SW 1271 (cell line): ENCODE results near the gene MFAP3.
"Not testable (repeated sequence)": the region's sequence is repeated elsewhere in the genome, so short reads cannot be mapped to it uniquely, and the experiment has no call there.

ENCODE experiments used
- DNase-seq, 2 experiments: peaks; one replicate each; lab custom pipeline; 2025; lab: John Stamatoyannopoulos, UW

Gene MFAP3

GRCh38 chr5:154053468-154053867 is 14.7 kb downstream of the MFAP3 start:
- DNase-seq, result no peak

GRCh38 chr5:154055201-154055600 is 16.4 kb downstream of the MFAP3 start:
- no peak for DNase-seq

- no peak for DNase-seq
Observed at GRCh38 chr5:154058055-154059038, 19.6 kb downstream of the MFAP3 start.

GRCh38 chr5:154059039-154059430 is 20.3 kb downstream of the MFAP3 start:
- DNase-seq, result no peak

- no peak for DNase-seq
Observed at GRCh38 chr5:154059583-154059982, 20.8 kb downstream of the MFAP3 start.

- DNase-seq, result no peak
Observed at GRCh38 chr5:154060606-154061005, 21.8 kb downstream of the MFAP3 start.

- DNase-seq, result no peak
Observed at GRCh38 chr5:154063372-154063771, 24.6 kb downstream of the MFAP3 start.

GRCh38 chr5:154065971-154066370 is 27.2 kb downstream of the MFAP3 start:
- no peak for DNase-seq

GRCh38 chr5:154069854-154070253 is 31.1 kb downstream of the MFAP3 start:
- not testable (repeated sequence) for DNase-seq

GRCh38 chr5:154071799-154072413 is 33.1 kb downstream of the MFAP3 start:
- no peak for DNase-seq

GRCh38 chr5:154072414-154073171 is 33.8 kb downstream of the MFAP3 start:
- peak; percentile 31 to 77 for DNase-seq

- no peak for DNase-seq
Observed at GRCh38 chr5:154076240-154076922, 37.6 kb downstream of the MFAP3 start.

GRCh38 chr5:154077696-154078095 is 38.9 kb downstream of the MFAP3 start:
- DNase-seq, result no peak

GRCh38 chr5:154078272-154078671 is 39.5 kb downstream of the MFAP3 start:
- DNase-seq, result no peak

- DNase-seq, result no peak
Observed at GRCh38 chr5:154081246-154081645, 42.5 kb downstream of the MFAP3 start.

GRCh38 chr5:154084062-154084639 is 45.4 kb downstream of the MFAP3 start:
- DNase-seq, result no peak

GRCh38 chr5:154086146-154086545 is 47.4 kb downstream of the MFAP3 start:
- DNase-seq, result no peak

GRCh38 chr5:154086641-154087040 is 47.9 kb downstream of the MFAP3 start:
- DNase-seq, result no peak

- no peak for DNase-seq
Observed at GRCh38 chr5:154087260-154087659, 48.5 kb downstream of the MFAP3 start.

- no peak for DNase-seq
Observed at GRCh38 chr5:154088801-154089200, 50.0 kb downstream of the MFAP3 start.

- DNase-seq, result no peak
Observed at GRCh38 chr5:154090656-154091055, 51.9 kb downstream of the MFAP3 start.
